ENCODE results near the gene PPP1R1B.
A peak's percentile ranks its signal among the peaks of the same experiment; 100 is the strongest.

Gene PPP1R1B

DNA sequence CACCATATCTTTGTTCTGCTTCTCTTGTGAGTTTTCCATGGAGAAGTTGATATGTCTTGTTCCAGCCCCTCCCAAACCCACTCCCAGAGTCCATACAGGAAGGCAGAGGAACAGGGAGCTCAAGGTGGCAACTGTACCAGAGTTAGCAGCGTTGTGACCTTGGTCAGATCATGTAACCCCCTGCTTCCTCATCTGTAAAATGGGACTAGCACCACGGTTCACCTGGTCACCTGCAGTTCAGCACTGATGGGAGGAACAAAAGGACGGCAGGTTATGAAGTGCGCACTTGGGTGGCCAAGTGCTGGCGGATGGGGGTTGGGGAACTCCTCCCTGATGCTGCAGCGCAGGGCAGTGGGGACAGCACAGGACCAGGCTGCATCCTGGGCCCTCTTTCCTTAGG is 11.3 kb upstream of the PPP1R1B start:
- no peak for DNase-seq (ENCODE audit: low read depth)

DNA sequence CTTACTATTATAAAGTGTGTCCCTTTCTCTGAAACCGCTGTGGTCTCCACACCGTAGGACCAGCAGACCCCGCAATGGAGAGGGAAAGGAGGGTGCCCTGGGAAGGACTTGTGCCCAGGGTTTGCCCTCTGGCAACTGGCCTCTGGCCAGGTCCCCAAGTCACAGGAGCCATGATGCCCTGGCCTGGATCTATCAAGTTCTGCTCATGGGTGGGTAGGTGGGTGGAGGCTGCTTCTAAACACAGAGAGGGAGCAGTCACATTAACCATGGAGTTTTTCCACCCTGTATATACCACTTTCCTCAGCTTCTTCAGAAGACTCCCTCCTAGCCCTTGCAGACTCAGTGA is 9.7 kb upstream of the PPP1R1B start:
- no peak for DNase-seq (ENCODE audit: low read depth)

- no peak for DNase-seq (ENCODE audit: low read depth)
These were observed 9.1 kb upstream of the PPP1R1B start for GRCh38 chr17:39617446-39618245.

- no peak for DNase-seq (ENCODE audit: low read depth)
These were observed 8.4 kb upstream of the PPP1R1B start for GRCh38 chr17:39618246-39618913.

- no peak for DNase-seq (ENCODE audit: low read depth)
These were observed 7.6 kb upstream of the PPP1R1B start for GRCh38 chr17:39618956-39619785.

GRCh38 chr17:39619786-39620101 is 7.0 kb upstream of the PPP1R1B start:
- no peak for DNase-seq (ENCODE audit: low read depth)

GRCh38 chr17:39621523-39622379 is 5.0 kb upstream of the PPP1R1B start:
- DNase-seq (ENCODE audit: low read depth), result peak; percentile 57

- DNase-seq (ENCODE audit: low read depth), result no peak
These were observed 4.3 kb upstream of the PPP1R1B start for GRCh38 chr17:39622380-39623006.

- DNase-seq (ENCODE audit: low read depth), result peak; percentile 45
These were observed 3.3 kb upstream of the PPP1R1B start for GRCh38 chr17:39623356-39623950.

- DNase-seq (ENCODE audit: low read depth), result no peak
These were observed 2.4 kb upstream of the PPP1R1B start for GRCh38 chr17:39624313-39624712.

- DNase-seq (ENCODE audit: low read depth), result no peak
These were observed 1.5 kb upstream of the PPP1R1B start for GRCh38 chr17:39625198-39625785.

GRCh38 chr17:39627047-39627711 is 427 bp downstream of the PPP1R1B start:
- DNase-seq (ENCODE audit: low read depth), result no peak

DNA sequence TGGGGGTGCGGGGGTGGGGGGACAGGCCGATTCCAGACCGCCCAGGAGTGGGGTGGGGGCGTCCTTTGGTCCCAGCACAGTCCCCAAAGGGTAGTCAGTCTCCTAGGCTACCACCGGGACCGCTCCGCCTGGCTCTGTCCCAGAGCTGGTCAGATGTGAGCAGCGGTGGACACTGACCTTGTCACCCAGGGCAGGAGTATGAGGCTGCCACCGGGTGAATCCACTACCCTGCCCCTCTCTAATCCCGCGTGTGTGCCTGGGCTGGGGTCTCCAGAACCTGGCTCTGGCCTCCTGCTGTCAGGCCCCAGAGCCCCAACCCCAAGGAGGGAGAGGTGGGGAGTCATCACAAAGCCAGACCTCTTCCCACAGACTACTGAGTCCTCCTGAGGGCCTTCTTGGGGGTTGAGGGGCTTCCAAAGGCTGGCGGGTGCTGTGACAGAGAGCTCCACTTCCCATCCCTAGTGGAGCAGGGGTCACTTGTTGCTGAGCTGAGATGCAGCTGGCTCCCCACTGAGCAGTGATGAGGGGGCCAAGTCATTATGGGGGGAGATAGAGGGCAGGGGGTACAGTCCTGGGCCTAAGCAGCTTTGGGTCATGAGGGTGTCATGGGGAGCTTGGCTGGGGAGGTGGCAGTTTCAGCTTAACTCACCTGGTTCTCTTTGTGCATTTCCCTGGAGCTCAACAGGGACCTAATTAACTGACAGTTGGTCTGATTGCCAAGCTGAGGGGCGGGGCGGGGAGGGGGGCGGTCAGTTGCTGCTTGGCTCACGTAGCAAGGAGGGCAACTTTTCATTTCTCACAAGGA is 1.2 kb downstream of the PPP1R1B start:
- no peak for DNase-seq (ENCODE audit: low read depth)

DNA sequence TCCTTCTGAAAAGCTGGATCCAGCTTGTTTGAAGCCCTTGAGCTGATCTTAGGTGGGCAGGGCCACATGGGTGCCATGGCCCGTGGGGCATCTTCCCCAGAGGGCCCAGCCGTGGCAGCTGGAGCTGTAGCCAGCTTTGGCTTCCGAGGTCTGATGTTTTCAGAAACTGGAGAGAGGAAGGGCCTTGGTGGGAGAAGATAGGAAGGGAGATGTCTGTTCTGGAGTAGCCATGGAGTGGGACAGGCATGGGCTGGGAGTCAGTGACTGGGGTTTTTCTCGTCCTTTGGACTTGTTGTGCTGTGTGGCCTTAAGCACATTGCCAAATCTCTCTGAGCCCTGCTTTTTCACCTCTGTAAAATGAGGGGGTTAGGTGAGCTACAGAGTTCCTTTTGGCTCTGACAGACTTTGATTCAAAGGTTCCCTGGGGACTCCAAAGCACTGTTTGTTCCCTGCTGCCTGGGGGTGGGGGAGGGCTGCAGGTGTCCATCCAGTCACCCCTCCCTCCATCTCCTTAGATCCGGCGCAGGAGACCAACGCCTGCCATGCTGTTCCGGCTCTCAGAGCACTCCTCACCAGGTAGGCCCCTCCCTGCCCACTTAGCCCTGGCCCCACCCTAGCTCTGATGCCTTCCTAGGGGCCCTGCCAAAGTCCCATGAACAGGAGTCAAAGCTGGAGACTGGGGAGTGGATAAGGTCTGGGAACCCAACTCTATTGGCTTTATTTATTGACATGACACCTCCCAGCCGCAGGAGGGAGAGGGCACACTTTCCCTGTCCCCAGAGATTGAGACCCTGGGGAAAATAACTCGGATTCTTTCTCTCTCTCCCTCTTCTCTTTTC is 2.1 kb downstream of the PPP1R1B start:
- no peak for DNase-seq (ENCODE audit: low read depth)

- DNase-seq (ENCODE audit: low read depth), result no peak
These were observed 2.7 kb downstream of the PPP1R1B start for GRCh38 chr17:39629494-39629880.

DNA sequence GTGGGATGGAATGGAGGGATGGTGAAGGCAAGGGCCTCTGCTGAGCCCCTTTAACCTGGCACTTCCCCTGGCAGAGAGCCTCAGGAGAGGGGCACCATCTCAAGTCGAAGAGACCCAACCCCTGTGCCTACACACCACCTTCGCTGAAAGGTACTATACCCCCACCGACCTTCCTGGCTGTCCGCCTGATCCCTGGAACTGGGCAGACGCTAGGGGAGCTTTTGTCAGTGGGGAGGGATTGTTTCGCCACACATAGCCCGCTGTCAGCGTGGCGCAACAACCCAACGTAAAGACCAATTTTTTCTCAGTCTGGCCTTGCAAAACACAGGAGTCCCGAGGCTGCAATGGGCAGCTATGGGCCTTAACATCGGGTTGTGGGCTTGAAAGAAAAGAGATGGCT is 3.1 kb downstream of the PPP1R1B start:
- DNase-seq (ENCODE audit: low read depth), result no peak

DNA sequence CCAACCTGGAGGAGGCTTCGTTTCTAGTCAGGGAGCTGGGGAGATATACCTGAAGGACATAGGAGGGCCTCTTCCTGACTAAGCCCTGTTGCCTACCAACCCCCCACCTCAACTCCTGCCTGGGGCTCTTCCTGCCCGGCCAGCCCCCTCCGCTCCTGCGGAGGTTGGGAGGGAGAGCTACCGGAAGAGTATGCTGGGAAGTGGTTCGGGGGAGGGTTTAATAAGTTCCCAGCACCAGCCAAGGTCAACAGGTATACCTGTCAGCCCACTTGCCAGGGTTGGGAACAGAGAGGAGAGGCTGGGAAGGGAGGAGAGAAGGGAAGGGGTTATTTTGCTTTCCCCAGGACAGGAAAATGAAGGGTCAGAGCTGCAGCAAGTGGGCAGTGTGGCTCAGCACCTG is 4.7 kb downstream of the PPP1R1B start:
- no peak for DNase-seq (ENCODE audit: low read depth)

DNA sequence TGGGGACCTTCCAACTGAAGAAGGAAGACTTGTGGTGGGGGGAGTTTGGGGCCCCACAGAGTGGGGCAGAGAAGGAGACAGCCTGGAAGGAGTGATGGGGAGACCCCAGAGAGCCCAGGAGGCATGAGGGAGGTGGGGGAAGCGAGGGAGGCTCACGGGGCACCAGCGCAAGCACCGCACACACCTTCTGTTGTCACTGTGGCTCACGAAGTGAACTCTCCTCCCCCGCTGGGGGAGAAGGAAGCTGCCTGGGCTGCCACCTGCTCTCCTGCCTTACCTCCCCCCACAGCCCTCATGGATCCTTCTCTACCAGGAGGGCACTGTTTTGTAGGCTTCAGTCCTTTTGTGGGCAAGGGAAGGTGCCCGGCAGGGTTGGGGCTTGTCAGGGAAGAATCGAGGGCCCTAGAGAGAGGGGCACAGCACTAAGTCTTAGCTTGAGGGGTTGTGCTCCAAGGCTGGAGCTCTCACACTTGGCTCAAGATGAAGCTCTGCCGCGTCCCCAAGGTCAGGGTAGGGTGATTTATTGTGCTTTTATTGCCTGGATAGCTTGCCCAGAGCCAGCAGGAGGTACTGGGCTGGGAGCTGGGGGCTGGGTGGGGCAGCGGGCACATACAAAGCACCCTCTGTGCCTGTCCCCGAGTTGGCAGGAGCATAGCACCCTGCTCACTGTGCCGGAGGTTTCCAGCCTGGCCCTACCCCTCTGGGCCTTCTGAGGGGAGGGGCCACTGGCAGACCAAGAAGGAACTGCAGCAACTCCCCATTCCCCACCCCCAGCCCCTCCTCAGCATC is 5.6 kb downstream of the PPP1R1B start:
- no peak for DNase-seq (ENCODE audit: low read depth)

Data from CMK (cell line).